ENCODE data around the gene MAP3K3.

Gene MAP3K3

GRCh38 chr17:63621684-63622573 is at the start of gene MAP3K3:
Gene MAP3K3 (plus strand): TSS chr17:63622417. CDS start chr17:63622760, 343 bp downstream.
- peak; percentile 86 to 95 (median 93) for DNase-seq

GRCh38 chr17:63573634-63574033 is 48.6 kb upstream of the MAP3K3 start:
- no peak for DNase-seq

GRCh38 chr17:63578027-63578768 is 44.0 kb upstream of the MAP3K3 start:
- no peak for DNase-seq

- no peak for DNase-seq
Observed at GRCh38 chr17:63578769-63579111, 43.5 kb upstream of the MAP3K3 start.

GRCh38 chr17:63579633-63580032 is 42.6 kb upstream of the MAP3K3 start:
- no peak for DNase-seq

- DNase-seq: no peak
Observed at GRCh38 chr17:63587770-63588169, 34.4 kb upstream of the MAP3K3 start.

GRCh38 chr17:63588797-63589196 is 33.4 kb upstream of the MAP3K3 start:
- DNase-seq: no peak

GRCh38 chr17:63589646-63590045 is 32.6 kb upstream of the MAP3K3 start:
- DNase-seq: no peak

- no peak for DNase-seq
Observed at GRCh38 chr17:63592797-63593196, 29.4 kb upstream of the MAP3K3 start.

GRCh38 chr17:63595132-63595531 is 27.1 kb upstream of the MAP3K3 start:
- no peak for DNase-seq

- DNase-seq: no peak
Observed at GRCh38 chr17:63596856-63597586, 25.2 kb upstream of the MAP3K3 start.

GRCh38 chr17:63598281-63598680 is 23.9 kb upstream of the MAP3K3 start:
- DNase-seq: no peak

- DNase-seq: peak; percentile 58 to 76 (median 64)
Observed at GRCh38 chr17:63600569-63601438, 21.4 kb upstream of the MAP3K3 start, which contains the start of gene TACO1. Gene TACO1 (plus strand): TSS chr17:63600895. CDS start chr17:63601084, 189 bp downstream.

- no peak for DNase-seq
Observed at GRCh38 chr17:63601439-63602371, 20.5 kb upstream of the MAP3K3 start.

- DNase-seq: no peak
Observed at GRCh38 chr17:63609816-63610573, 12.2 kb upstream of the MAP3K3 start.

GRCh38 chr17:63610854-63611253 is 11.4 kb upstream of the MAP3K3 start:
- no peak for DNase-seq

- DNase-seq: no peak
Observed at GRCh38 chr17:63611354-63611753, 10.9 kb upstream of the MAP3K3 start.

GRCh38 chr17:63613663-63614062 is 8.6 kb upstream of the MAP3K3 start:
- DNase-seq: no peak

GRCh38 chr17:63621229-63621683 is 961 bp upstream of the MAP3K3 start:
- no peak for DNase-seq
